Measurements from ENCODE around the gene VTI1A. TPM values are rescaled to one million over a fixed set of nuclear protein-coding genes. Genes with fewer than 3 reads are reported as not detected.

The VTI1A gene
- total and polyA plus RNA-seq, 2 of the 4 experiments (the other 2 are of a cell fraction), result 9.7 to 24.9 TPM

DNA sequence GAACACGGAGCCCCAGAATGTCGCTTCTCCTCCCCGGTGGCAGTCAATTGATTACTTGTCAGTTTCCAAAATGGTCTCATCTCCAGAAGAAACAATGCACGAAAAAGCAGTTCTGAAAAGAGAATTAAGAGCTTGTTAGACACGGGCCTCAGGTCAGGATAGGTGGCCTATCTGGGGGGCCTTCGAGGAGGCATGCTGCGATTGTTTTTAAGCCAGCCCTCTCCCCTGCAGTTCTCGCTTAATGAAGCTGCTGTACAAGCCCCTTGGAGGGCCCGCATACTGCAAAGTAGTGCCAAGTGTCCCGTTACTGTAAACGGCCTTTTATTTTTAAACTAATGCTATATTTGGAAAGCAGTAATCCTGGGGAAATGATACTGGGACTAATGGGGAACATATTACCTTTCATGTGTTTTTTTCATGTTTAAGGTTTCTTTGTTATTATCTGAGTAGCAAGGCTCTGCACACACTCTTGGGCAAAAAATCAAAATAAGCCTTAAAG is 388.3 kb downstream of the VTI1A start:
- Histone ChIP-seq H3K9me1 (ENCODE audit: insufficient read depth, low read length) (no peaks in the 10 kb centered on the region), H3K4me2 (ENCODE audit: low read depth, low read length) (no peak overlapping the region), H3K27ac (ENCODE audit: insufficient read depth, low read length) (no peak overlapping the region), H3K9me3 (ENCODE audit: control insufficient read depth, insufficient read depth, low read length) (no peaks in the 10 kb centered on the region), H2AFZ (replicated peaks; ENCODE audit: low read length, poor library complexity) (no peak overlapping the region), H3K36me3 (ENCODE audit: control insufficient read depth, insufficient read depth, low read length) (no peaks in the 10 kb centered on the region), H3K4me3 (ENCODE audit: insufficient read depth, low read depth, low read length) (no peak overlapping the region), H4K5ac (ENCODE audit: low read depth, low read length) (no peak overlapping the region), H4K8ac (ENCODE audit: low read depth in 2 of 2, low read length in 2 of 2) (no peak overlapping the region), H3K56ac (ENCODE audit: extremely low read depth, insufficient read depth, low read length) (no peak overlapping the region), H2BK15ac (ENCODE audit: low read depth, low read length) (no peak overlapping the region), H3K4me1 (ENCODE audit: control insufficient read depth, insufficient read depth, low read length) (no peaks in the 10 kb centered on the region; the same call in 1 of the 2 replicates), H4K20me1 (ENCODE audit: insufficient read depth, low read length) (no peaks in the 10 kb centered on the region), H2AK9ac (replicated peaks; ENCODE audit: low read depth, low read length, poor library complexity) (no peak overlapping the region), H3K23ac (ENCODE audit: low read depth, low read length) (no peak overlapping the region), H2BK20ac (ENCODE audit: low read depth, low read length) (no peak overlapping the region), H3K27me3 (ENCODE audit: control insufficient read depth, insufficient read depth, low read length) (no peaks in the 10 kb centered on the region), H2BK120ac (ENCODE audit: low read depth, low read length) (no peak overlapping the region), H4K91ac (ENCODE audit: insufficient read depth, low read depth, low read length) (no peak overlapping the region), H3K18ac (ENCODE audit: low read depth, low read length) (no peak overlapping the region), H3K14ac (replicated peaks; ENCODE audit: low read depth, low read length) (no peak overlapping the region), H2BK5ac (ENCODE audit: low read depth, low read length, poor library complexity, severe bottlenecking) (no peak overlapping the region), H3K79me1 (ENCODE audit: low read depth in 1 of 2, low read length in 2 of 2) (no peaks in the 10 kb centered on the region), H3K9ac (ENCODE audit: low read depth, low read length) (no peak overlapping the region), H3K4ac (ENCODE audit: low read depth, low read length) (no peak overlapping the region), H2AK5ac (ENCODE audit: low read depth, low read length) (no peak overlapping the region)
- dilution Hi-C loops (cut with HindIII; ENCODE audit: low sequenced_read_pairs, unreplicated experiment) (no loop called here), intact Hi-C loops (cut with micrococcal nuclease) (no loop called here), in situ Hi-C loops (cut with MboI; ENCODE audit: low sequenced_read_pairs) (no loop called here)
- BruUV-seq (replicated peaks), result no TSS peak
- ChIA-PET POLR2A (ENCODE audit: unreplicated experiment) (no interaction called here), CTCF (no interaction called here)
- ATAC-seq (ENCODE audit: low read depth), result no peak
- no peak for DNase-seq
- no peak for TF ChIP-seq FOS (IDR thresholded peaks at IDR 0.05; ENCODE audit: low read depth, low read length)
- no peak for TF ChIP-seq RFX5 (IDR thresholded peaks at IDR 0.05; ENCODE audit: low read depth, low read length)
- TF ChIP-seq RAD21 (IDR thresholded peaks at IDR 0.05; ENCODE audit: low read length), result no peak
- TF ChIP-seq NFE2L2 (IDR thresholded peaks at IDR 0.05; ENCODE audit: low read depth, low read length), result no peak
- TF ChIP-seq SMC3 (IDR thresholded peaks at IDR 0.05; ENCODE audit: low read depth, low read length), result no peak
- TF ChIP-seq, protein P1, sequence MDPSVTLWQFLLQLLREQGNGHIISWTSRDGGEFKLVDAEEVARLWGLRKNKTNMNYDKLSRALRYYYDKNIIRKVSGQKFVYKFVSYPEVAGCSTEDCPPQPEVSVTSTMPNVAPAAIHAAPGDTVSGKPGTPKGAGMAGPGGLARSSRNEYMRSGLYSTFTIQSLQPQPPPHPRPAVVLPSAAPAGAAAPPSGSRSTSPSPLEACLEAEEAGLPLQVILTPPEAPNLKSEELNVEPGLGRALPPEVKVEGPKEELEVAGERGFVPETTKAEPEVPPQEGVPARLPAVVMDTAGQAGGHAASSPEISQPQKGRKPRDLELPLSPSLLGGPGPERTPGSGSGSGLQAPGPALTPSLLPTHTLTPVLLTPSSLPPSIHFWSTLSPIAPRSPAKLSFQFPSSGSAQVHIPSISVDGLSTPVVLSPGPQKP (IDR thresholded peaks at IDR 0.05; ENCODE audit: borderline replicate concordance, low read depth, low read length), result no peak
- no peak for TF ChIP-seq CHD1 (IDR thresholded peaks at IDR 0.05; ENCODE audit: low read depth, low read length)
- TF ChIP-seq MXI1 (IDR thresholded peaks at IDR 0.05; ENCODE audit: borderline replicate concordance, low read depth, low read length), result no peak
- TF ChIP-seq RCOR1 (IDR thresholded peaks at IDR 0.05; ENCODE audit: insufficient replicate concordance, low read length), result no peak
- TF ChIP-seq POLR2A (IDR thresholded peaks at IDR 0.05; ENCODE audit: low read depth, low read length), result no peak
- TF ChIP-seq, protein P2, sequence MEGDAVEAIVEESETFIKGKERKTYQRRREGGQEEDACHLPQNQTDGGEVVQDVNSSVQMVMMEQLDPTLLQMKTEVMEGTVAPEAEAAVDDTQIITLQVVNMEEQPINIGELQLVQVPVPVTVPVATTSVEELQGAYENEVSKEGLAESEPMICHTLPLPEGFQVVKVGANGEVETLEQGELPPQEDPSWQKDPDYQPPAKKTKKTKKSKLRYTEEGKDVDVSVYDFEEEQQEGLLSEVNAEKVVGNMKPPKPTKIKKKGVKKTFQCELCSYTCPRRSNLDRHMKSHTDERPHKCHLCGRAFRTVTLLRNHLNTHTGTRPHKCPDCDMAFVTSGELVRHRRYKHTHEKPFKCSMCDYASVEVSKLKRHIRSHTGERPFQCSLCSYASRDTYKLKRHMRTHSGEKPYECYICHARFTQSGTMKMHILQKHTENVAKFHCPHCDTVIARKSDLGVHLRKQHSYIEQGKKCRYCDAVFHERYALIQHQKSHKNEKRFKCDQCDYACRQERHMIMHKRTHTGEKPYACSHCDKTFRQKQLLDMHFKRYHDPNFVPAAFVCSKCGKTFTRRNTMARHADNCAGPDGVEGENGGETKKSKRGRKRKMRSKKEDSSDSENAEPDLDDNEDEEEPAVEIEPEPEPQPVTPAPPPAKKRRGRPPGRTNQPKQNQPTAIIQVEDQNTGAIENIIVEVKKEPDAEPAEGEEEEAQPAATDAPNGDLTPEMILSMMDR (conservative IDR thresholded peaks at IDR 0.05; ENCODE audit: low read depth, low read length), result no peak
- no peak for TF ChIP-seq BHLHE40 (IDR thresholded peaks at IDR 0.05; ENCODE audit: low read depth, low read length)
- no peak for TF ChIP-seq MAZ (IDR thresholded peaks at IDR 0.05; ENCODE audit: borderline replicate concordance, low read depth, low read length)
- no peak for TF ChIP-seq CEBPB (IDR thresholded peaks at IDR 0.05; ENCODE audit: low read depth, low read length)
- TF ChIP-seq MAFK (IDR thresholded peaks at IDR 0.05; ENCODE audit: low read depth, low read length), result no peak
- WGBS, 2 experiments (ENCODE audit: extremely low coverage in 2 of 2, insufficient read length in 1 of 2), result 53% methylated on average over 2 of the region's 11 CpGs; no CpG with 5 or more reads in 1 of the 2 experiments

All from IMR-90 (cell line).